Fibroblast of villous mesenchyme (primary cell): ENCODE data around the gene EMB. TPM values are rescaled to one million over a fixed set of nuclear protein-coding genes. Genes with fewer than 3 reads are reported as not detected.
"Not testable (repeated sequence)": the region's sequence is repeated elsewhere in the genome, so short reads cannot be mapped to it uniquely, and the experiment has no call there.

ENCODE experiments used
- DNase-seq: peaks from one replicate; pipeline ENCODE4 v3.0.0-alpha.2; 2010; ENCODE audit warnings: low read depth
- H3K4me3 ChIP-seq: 2 replicates; pipeline ENCODE4 v1.5.1; 2011; ENCODE audit warnings: low read depth, mild to moderate bottlenecking, low read length
- CTCF ChIP-seq: IDR thresholded peaks from 2 replicates; pipeline ENCODE4 v1.5.1; 2012; ENCODE audit warnings: low read depth, mild to moderate bottlenecking, low read length; ENCODE audit not compliant: insufficient read depth
- total RNA-seq: library from RNA; depleted of rRNA; stranded (reverse); fragments of >200 nt; gene quantifications from 2 replicates; pipeline ENCODE4 v1.2.3, GENCODE V29; 2012

Gene EMB
- total RNA-seq, result 0.86 and 0.97 TPM in 2 replicates

- H3K4me3 ChIP-seq, result no peak within 1 kb of the TSS
- no peak for TF ChIP-seq CTCF
Measured at GRCh38 chr5:50440651-50441492, at the start of gene EMB. TSS of gene EMB (minus strand) at chr5:50441288. CDS start at chr5:50441151, 137 bp downstream.

GRCh38 chr5:50489491-50489890 is 48.4 kb upstream of the EMB start:
- H3K4me3 ChIP-seq, DNase-seq: not testable (repeated sequence)

More at GRCh38 chr5:50440651-50441492, at the start of gene EMB:
- no peak for DNase-seq

GRCh38 chr5:50478790-50479189 is 37.7 kb upstream of the EMB start:
- not testable (repeated sequence) for H3K4me3 ChIP-seq, DNase-seq

GRCh38 chr5:50476549-50476948 is 35.5 kb upstream of the EMB start:
- no peak for DNase-seq
- no peak overlapping the region for H3K4me3 ChIP-seq
- no peak for TF ChIP-seq CTCF

- H3K4me3 ChIP-seq, DNase-seq: not testable (repeated sequence)
Measured at GRCh38 chr5:50465015-50465414, 23.9 kb upstream of the EMB start.

GRCh38 chr5:50463726-50464125 is 22.6 kb upstream of the EMB start:
- no peak for DNase-seq
- TF ChIP-seq CTCF, result no peak
- no peak overlapping the region for H3K4me3 ChIP-seq

- no peak overlapping the region for H3K4me3 ChIP-seq
- no peak for TF ChIP-seq CTCF
- no peak for DNase-seq
Measured at GRCh38 chr5:50463047-50463446, 22.0 kb upstream of the EMB start.

GRCh38 chr5:50462579-50462978 is 21.5 kb upstream of the EMB start:
- H3K4me3 ChIP-seq, DNase-seq: not testable (repeated sequence)

GRCh38 chr5:50458372-50458771 is 17.3 kb upstream of the EMB start:
- not testable (repeated sequence) for DNase-seq, H3K4me3 ChIP-seq

GRCh38 chr5:50449241-50449640 is 8.2 kb upstream of the EMB start:
- H3K4me3 ChIP-seq, DNase-seq: not testable (repeated sequence)
